IgD-negative memory B cell (primary cell): Measurements from ENCODE around the gene HSPA12A. TPM values are rescaled to one million over a fixed set of nuclear protein-coding genes. Genes with fewer than 3 reads are reported as not detected.

Source experiments
- H3K27ac Mint-ChIP-seq, 3 donors: one replicate each; pipeline ENCODE4 v1.8.0; 2020 to 2022; ENCODE audit warnings: mild to moderate bottlenecking in 3 of 3, mixed read lengths in 3 of 3, moderate library complexity in 1 of 3
- H3K27me3 Mint-ChIP-seq: one replicate; pipeline ENCODE4 v1.8.0; 2021; ENCODE audit warnings: mixed read lengths
- H3K36me3 Mint-ChIP-seq: one replicate; pipeline ENCODE4 v1.8.0; 2020; ENCODE audit warnings: mild to moderate bottlenecking, mixed read lengths
- H3K4me1 Mint-ChIP-seq, 3 donors: one replicate each; pipeline ENCODE4 v1.8.0; 2020 to 2022; ENCODE audit warnings: mixed read lengths in 3 of 3, mild to moderate bottlenecking in 1 of 3
- H3K4me3 Mint-ChIP-seq, 4 donors: one replicate each; pipeline ENCODE4 v1.8.0; 2020 to 2022; ENCODE audit warnings: mild to moderate bottlenecking in 4 of 4, mixed read lengths in 4 of 4, moderate library complexity in 3 of 4
- H3K9me3 Mint-ChIP-seq, 3 donors: one replicate each; pipeline ENCODE4 v1.8.0; 2020 to 2021; ENCODE audit warnings: mixed read lengths in 3 of 3, mild to moderate bottlenecking in 1 of 3
- polyA plus RNA-seq: library from polyadenylated mRNA; unstranded; fragments of 300-500 nt; fragmentation: Illumina TruSeq; gene quantifications from one replicate; pipeline ENCODE4 v1.2.3, GENCODE V29; 2021

The HSPA12A gene
- polyA plus RNA-seq, 1 donor from 2014 or later = 6.7 TPM

DNA sequence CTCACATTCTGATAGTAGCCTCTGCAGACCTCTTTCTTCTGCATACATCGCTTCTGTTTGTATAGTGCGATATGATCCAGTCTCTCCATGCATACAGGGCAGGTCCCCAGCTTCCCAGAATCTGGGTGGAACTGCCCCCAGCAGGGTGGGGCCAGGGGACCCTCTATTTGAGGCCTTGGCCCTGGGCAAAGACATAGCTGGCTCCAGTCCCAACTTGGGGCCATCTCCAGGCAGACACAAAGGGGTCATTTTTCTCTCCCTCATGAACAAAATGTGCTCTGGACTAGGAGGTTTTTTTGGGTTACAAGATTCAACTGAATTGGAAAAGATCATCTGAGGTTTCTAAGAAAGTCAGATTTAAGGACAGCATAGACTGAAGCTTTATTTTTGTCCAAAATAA, 21.1 kb upstream of the HSPA12A start:
- Mint-ChIP-seq H3K4me3 (no peak overlapping the region), H3K27ac (no peak overlapping the region), H3K27me3 (peaks cover 13% of the 10 kb centered on the region), H3K9me3 (peaks cover 0 to 5% (median 4%) of the 10 kb centered on the region in 3 donors), H3K4me1 (no peaks in the 10 kb centered on the region), H3K36me3 (no peaks in the 10 kb centered on the region)

DNA sequence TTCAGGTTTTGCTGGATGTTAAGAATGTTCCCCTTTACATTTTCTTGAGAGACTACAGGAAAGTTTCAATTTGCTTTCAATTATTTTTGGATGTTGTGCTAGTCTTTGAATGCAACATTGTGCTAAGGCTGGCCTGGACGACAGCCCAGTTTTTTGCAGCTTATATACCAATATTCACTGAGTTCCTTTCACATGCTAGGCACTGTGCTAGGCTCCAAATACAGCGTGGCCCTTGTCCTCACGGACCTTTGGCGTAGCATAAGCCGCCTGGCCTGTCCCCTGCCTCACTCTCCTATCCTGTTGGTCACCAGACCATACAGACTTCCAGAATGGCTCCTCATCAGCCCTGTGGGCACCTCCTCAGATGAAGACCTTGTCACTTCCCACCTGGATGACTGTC, 19.5 kb upstream of the HSPA12A start:
- H3K27me3 Mint-ChIP-seq = peaks cover 13% of the 10 kb centered on the region
- peaks cover 0 to 5% (median 4%) of the 10 kb centered on the region in 3 donors for H3K9me3 Mint-ChIP-seq
- no peaks in the 10 kb centered on the region for H3K36me3 Mint-ChIP-seq
- H3K4me1 Mint-ChIP-seq = no peaks in the 10 kb centered on the region
- no peak overlapping the region for H3K27ac Mint-ChIP-seq
- H3K4me3 Mint-ChIP-seq = no peak overlapping the region

DNA sequence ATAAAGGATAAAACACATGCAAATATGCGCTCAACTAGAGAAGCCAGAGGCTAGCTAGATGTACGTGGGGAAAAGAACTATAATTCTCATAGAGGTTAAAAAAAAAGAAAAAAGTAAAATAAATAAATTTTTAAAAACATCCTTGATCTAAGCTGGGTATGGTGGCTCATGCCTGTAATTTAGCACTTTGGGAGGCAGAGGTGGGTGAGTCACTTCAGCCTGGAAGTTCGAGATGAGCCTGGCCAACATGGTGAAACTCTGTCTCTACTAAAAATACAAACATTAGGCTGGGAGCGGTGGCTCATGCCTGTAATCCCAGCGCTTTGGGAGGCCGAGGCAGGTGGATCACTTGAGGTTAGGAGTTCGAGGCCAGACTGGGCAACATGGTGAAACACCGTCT, 18.6 kb upstream of the HSPA12A start:
- Mint-ChIP-seq H3K36me3 (no peaks in the 10 kb centered on the region), H3K27ac (no peak overlapping the region)

DNA sequence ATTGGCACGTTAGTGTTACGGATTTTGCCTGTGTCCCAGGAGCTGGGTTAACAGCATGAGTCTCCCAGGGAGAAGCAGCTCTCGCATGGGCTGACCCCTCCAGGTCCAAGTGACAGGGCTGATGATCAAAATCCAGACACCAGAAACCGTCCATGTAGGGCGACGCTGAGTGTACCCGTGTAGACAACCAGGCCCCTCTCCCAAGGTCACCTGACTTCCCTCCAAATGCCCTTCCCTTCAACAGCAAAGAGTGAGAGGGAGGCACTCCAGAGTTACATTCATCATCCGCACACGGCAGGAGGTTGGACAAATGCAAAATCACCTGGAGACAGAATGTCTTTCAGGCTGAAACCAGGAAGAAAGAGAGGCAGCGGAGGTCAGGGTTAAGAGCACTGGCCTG, 14.9 kb upstream of the HSPA12A start:
- no peaks in the 10 kb centered on the region for H3K36me3 Mint-ChIP-seq
- no peak overlapping the region for H3K27ac Mint-ChIP-seq
- no peak overlapping the region for H3K4me3 Mint-ChIP-seq
- H3K4me1 Mint-ChIP-seq = no peaks in the 10 kb centered on the region
- peaks cover 0 to 5% (median 3%) of the 10 kb centered on the region in 3 donors for H3K9me3 Mint-ChIP-seq
- H3K27me3 Mint-ChIP-seq = peaks cover 3% of the 10 kb centered on the region

More for the DNA sequence above, 18.6 kb upstream of the HSPA12A start:
- Mint-ChIP-seq H3K4me3 (no peak overlapping the region), H3K4me1 (no peaks in the 10 kb centered on the region), H3K27me3 (peaks cover 8% of the 10 kb centered on the region), H3K9me3 (peaks cover 0 to 4% (median 4%) of the 10 kb centered on the region in 3 donors)

DNA sequence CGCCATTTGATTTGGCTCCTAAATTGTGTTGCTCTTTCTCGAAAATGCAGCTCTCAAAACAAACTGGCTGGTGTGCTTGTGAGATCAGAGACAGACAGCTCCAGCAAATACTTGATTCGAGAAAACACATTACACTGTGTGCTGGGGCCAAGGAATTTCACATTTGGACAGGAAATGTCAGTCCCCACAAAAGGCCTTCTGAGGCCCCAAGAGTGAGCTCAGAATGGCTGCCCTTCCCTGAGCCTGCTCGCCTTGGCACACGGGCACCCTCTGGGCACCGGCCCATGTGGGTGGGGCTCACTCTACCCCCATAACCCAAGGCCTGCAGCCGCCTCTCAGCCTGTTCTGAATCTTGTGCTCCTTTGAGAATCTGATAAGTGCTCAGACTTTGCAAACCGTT, 13.9 kb upstream of the HSPA12A start:
- Mint-ChIP-seq H3K9me3 (peaks cover 0 to 3% (median 3%) of the 10 kb centered on the region in 3 donors), H3K4me1 (no peaks in the 10 kb centered on the region), H3K27me3 (no peaks in the 10 kb centered on the region), H3K4me3 (no peak overlapping the region), H3K36me3 (no peaks in the 10 kb centered on the region), H3K27ac (no peak overlapping the region)

DNA sequence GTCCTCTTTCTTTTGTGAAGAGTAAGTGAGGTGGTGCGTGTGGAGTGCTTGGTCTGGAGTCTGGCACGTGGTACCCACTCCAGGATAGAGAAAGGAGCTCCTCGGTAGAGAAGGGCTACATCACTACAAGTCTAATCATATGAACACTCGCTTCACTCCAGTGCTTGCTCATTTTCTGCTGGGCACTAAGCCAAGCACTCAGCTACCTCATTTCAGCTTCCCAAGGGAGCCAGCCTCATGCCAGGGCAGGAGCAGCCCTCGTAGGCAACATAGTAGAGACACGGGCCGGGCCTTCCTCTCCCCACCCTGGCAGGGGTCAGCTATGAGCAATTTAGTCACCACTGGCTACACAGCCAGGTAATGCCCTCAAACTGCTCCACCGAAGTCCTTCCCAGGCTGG, 11.4 kb upstream of the HSPA12A start:
- no peak overlapping the region for H3K27ac Mint-ChIP-seq
- no peaks in the 10 kb centered on the region for H3K4me1 Mint-ChIP-seq
- H3K4me3 Mint-ChIP-seq = no peak overlapping the region
- H3K36me3 Mint-ChIP-seq = no peaks in the 10 kb centered on the region
- no peaks in the 10 kb centered on the region for H3K27me3 Mint-ChIP-seq
- peaks cover 0 to 6% (median 3%) of the 10 kb centered on the region in 3 donors for H3K9me3 Mint-ChIP-seq

DNA sequence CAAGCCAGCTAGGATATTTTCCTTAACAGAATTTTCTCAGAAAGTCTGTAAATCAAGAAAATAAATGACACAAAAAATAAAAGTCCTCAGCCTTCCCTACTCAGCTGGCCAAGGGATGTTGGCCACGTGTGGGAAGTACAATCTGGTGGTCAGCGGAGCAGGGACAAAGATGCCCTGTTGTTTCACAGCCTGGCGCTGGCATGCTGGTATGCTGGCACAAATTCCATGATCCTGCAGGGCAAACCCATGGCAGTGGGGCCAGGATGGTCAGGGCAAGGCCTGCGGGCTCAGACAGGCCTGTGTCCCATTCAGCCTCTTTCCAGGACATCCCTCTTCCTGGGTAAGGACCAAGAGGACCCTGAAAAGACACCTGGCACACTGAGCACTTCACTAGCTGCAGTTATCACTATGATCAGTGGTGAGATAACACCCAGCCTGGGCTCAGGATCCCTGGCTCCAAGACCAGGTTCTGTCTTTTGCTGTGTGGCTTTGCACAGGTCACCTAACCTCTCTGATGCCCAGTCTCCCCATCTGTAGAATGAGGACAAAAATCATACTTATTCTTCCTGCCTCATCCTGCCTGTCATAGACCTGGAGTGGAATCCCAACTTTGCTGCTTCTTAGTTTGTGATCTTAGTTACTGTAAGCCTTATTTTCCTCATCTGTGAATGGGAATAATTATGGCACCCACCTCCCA, 10.8 kb upstream of the HSPA12A start:
- no peaks in the 10 kb centered on the region for H3K36me3 Mint-ChIP-seq
- H3K27me3 Mint-ChIP-seq = no peaks in the 10 kb centered on the region
- H3K4me3 Mint-ChIP-seq = no peak overlapping the region
- H3K9me3 Mint-ChIP-seq = peaks cover 0 to 7% (median 6%) of the 10 kb centered on the region in 3 donors
- H3K27ac Mint-ChIP-seq = no peak overlapping the region
- no peaks in the 10 kb centered on the region for H3K4me1 Mint-ChIP-seq

DNA sequence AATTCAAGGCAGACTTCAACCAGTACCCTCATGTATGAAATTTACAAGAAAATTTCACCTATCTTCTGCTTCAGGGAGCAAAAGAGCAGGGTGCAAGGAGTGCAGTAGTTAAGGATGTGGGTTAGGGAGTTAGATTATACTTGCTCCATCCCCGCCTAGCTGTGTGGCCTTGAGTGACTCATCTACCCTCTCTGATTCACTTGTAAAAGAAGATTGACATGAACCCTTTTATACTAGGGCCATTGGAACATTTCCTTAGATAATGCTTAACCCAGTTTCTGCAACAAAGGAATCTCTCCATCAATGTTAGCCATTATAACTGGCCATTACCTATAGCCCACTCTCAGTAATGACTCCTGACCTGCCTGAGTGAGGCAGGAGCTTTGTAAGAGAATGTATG, 10.2 kb upstream of the HSPA12A start:
- Mint-ChIP-seq H3K4me1 (no peaks in the 10 kb centered on the region), H3K4me3 (no peak overlapping the region), H3K27me3 (no peaks in the 10 kb centered on the region)

DNA sequence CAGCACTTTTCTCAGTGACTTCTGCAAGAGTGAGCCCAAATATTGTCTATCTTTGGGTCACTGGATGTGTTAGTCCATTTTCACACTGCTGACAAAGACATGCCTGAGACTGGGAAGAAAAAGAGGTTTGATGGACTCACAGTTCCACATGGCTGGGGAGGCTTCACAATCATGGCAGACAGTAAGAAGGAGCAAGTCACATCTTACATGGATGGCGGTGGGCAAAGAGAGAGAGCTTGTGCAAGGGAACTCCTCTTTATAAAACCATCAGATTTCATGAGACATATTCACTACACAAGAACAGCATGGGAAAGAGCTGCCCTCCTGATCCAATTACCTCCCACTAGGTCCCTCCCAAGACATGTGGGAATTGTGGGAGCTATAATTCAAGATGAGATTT, 6.1 kb upstream of the HSPA12A start:
- H3K4me1 Mint-ChIP-seq = peaks cover 0 to under 1% (median 0%) of the 10 kb centered on the region in 3 donors
- peaks cover 20% of the 10 kb centered on the region for H3K27me3 Mint-ChIP-seq
- no peak overlapping the region for H3K27ac Mint-ChIP-seq
- no peak overlapping the region for H3K4me3 Mint-ChIP-seq
- H3K9me3 Mint-ChIP-seq = peaks cover 0 to 4% (median 3%) of the 10 kb centered on the region in 3 donors
- H3K36me3 Mint-ChIP-seq = no peaks in the 10 kb centered on the region

More for the DNA sequence above, 10.2 kb upstream of the HSPA12A start:
- H3K9me3 Mint-ChIP-seq = peaks cover 0 to 7% (median 6%) of the 10 kb centered on the region in 3 donors
- H3K36me3 Mint-ChIP-seq = no peaks in the 10 kb centered on the region
- H3K27ac Mint-ChIP-seq = no peak overlapping the region

DNA sequence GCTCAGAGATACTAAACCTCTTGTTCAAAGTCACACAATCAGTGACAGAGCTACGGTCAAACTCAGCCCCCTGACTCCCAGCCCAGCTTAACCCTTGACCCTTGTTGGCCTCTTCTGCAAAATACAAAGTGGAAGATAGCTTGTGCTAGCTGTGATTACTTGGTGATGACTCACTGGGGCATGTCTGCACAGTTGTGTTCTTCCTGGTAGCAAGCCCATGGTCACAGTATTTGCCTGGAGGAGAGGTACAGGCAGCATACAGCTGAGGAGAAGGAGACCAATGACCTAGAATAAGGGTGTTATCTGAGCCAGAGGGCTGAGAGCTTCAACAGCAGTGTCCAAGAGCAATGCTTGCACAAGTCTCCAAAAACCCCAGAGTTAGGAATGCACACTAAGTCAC, 5.7 kb upstream of the HSPA12A start:
- Mint-ChIP-seq H3K36me3 (no peaks in the 10 kb centered on the region), H3K4me1 (peaks cover 0 to 2% (median 0%) of the 10 kb centered on the region in 3 donors), H3K4me3 (no peak overlapping the region), H3K9me3 (peaks cover 0 to 4% (median 3%) of the 10 kb centered on the region in 3 donors), H3K27ac (no peak overlapping the region), H3K27me3 (peaks cover 24% of the 10 kb centered on the region)

DNA sequence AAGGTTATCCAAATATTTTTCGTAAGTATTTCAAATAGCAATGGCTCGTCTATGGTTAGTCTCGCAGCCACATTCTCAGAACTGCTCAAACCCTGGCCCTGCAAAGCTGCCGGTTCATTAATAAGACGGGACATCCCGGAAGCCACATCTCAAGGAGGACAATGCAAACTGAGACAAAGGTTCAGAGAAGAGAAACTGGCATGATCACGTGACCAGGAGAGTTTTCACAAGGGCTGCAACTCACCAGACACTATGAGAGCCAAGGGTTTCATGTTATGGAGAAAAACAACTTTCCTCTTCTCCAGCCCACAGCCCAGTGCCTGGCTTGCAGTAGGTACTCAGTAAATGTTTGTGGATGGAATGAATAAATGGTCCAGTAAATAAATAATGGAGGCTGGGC, 5.0 kb upstream of the HSPA12A start:
- no peaks in the 10 kb centered on the region for H3K36me3 Mint-ChIP-seq
- no peak overlapping the region for H3K4me3 Mint-ChIP-seq
- H3K9me3 Mint-ChIP-seq = peaks cover 0 to 4% (median 3%) of the 10 kb centered on the region in 3 donors
- peaks cover 0 to 2% (median 0%) of the 10 kb centered on the region in 3 donors for H3K4me1 Mint-ChIP-seq
- H3K27me3 Mint-ChIP-seq = peaks cover 25% of the 10 kb centered on the region
- H3K27ac Mint-ChIP-seq = no peak overlapping the region

DNA sequence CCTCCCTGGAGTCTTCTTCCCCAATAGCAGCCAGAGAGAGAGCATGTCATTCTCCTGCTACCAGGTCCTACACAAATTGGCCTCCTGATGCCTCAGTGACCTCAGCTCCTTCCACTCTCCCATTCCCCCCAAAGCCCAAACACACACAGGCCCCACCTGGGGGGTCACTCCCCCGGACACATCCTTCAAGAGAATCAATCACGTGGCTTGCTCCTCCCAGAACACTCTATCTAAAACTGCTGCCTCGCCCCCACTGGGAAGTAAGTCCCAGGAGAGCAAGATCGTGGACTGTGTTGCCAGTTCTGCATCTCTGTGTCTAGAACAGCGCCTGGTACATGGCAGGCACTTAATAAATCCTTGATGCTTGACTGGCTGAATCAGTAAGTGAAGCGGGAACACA, 2.5 kb upstream of the HSPA12A start:
- Mint-ChIP-seq H3K4me3 (peak overlapping the region in 2 of 4 donors; percentile 18 to 60), H3K27ac (no peak overlapping the region), H3K9me3 (peaks cover 0 to 4% (median 0%) of the 10 kb centered on the region in 3 donors), H3K4me1 (peaks cover 0 to 2% (median 0%) of the 10 kb centered on the region in 3 donors), H3K27me3 (peaks cover 38% of the 10 kb centered on the region), H3K36me3 (no peaks in the 10 kb centered on the region)

DNA sequence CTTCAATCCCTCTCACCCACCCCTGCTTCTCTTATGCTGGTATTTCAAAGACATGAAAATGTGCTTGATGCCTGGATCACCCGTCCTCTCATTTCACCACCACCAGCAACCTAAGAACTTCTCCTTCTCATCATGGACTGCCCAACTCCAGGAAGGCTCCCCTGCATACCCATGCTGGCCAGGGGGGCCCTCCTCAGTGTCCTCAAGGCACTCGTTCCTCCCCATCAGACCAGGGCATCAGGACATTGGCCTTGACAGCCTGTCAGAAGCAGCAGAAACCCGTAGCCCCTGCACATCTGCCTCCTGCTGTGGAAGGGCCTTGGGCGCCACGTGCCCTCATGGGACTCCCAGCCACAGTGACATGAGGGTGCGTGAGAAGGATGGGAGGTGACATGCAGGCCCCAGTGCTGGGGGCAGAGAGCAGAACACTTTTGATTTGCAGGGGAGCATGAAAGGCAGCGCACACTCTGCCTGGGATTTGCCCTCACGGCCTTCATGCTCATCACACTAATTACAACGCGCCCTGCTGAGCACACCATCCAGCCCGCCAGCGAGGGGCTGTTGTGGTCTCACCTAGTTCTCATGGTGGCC, 1.9 kb upstream of the HSPA12A start:
- Mint-ChIP-seq H3K4me3 (peak overlapping the region in 2 of 4 donors; percentile 10 to 52), H3K36me3 (no peaks in the 10 kb centered on the region), H3K9me3 (peaks cover 0 to 4% (median 0%) of the 10 kb centered on the region in 3 donors), H3K4me1 (peaks cover 0 to 2% (median 0%) of the 10 kb centered on the region in 3 donors), H3K27ac (no peak overlapping the region), H3K27me3 (peaks cover 42% of the 10 kb centered on the region)

DNA sequence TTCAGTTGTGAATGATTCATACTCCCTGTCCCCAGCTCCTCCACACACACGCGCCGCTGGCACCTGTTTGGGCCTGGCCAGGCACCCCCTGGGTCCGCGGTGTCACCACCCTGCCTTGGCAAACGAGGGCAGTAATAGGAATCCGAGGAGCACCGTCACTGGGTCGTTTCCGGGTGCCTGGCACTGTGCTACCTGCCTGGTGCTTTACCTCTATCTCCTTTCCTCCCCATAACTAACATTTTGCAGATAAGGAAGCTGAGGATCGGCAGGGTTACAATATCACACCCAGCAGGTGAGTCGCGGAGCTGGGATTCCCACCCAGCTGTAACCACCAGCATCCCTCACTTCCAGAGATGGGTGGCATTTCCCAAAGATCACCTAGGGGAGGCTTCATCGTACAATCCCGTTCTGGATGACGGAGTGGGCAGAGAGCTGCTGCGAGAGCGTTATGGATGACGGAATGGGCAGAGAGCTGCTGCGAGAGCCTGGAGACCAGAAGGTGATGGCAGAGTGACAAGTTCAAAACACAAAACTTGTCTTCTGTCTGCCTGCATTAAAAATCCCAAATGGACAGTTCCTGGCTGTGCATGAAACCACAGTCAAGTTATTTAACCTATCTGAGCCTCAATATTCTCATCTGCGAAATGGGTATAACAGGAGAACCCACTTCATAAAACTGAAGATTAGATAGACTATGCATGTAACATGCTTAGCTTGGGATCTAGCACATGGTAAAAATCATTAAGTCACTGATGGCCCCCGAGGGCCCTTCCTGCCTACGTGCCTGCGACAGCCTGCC, 1.1 kb upstream of the HSPA12A start:
- H3K4me1 Mint-ChIP-seq = peaks cover 0 to 2% (median 0%) of the 10 kb centered on the region in 3 donors
- H3K27me3 Mint-ChIP-seq = peaks cover 42% of the 10 kb centered on the region
- no peaks in the 10 kb centered on the region for H3K36me3 Mint-ChIP-seq
- peaks cover 0 to 3% (median 0%) of the 10 kb centered on the region in 3 donors for H3K9me3 Mint-ChIP-seq
- H3K27ac Mint-ChIP-seq = peak overlapping the region in 1 of 3 donors; percentile 59
- peak overlapping the region; percentile 52 to 78 (median 62) for H3K4me3 Mint-ChIP-seq
